ENCODE measurements around the gene ZFAND3. TPM values are rescaled to one million over a fixed set of nuclear protein-coding genes. Genes with fewer than 3 reads are reported as not detected.
A peak's percentile ranks its signal among the peaks of the same experiment; 100 is the strongest.

Gene ZFAND3
- total and polyA plus RNA-seq, 10 of the 15 experiments (the other 5 are each of a cell fraction or from before 2014, with no cell fraction given): 0.90 to 34.4 (median 16.3) TPM

GRCh38 chr6:38170666-38171355 is 351.3 kb downstream of the ZFAND3 start:
- DNase-seq (ENCODE audit: low read depth, low spot score) (no peak), ATAC-seq (no peak), FAIRE-seq (no peak)
- in situ Hi-C loops (cut with MboI): no loop called here
- no peaks in the 10 kb centered on the region for H3K79me2 ChIP-seq (ENCODE audit: control insufficient read depth, insufficient read depth, low read length)
- H3K4me1 ChIP-seq (ENCODE audit: control insufficient read depth, insufficient read depth, low read length): no peaks in the 10 kb centered on the region
- H3K9me3 ChIP-seq (replicated peaks; ENCODE audit: control insufficient read depth, insufficient read depth, low read length): no peaks in the 10 kb centered on the region
- no peak overlapping the region for H3K4me3 ChIP-seq
- ChIA-PET CTCF (no interaction called here), POLR2A (no interaction called here), RAD21 (ENCODE audit: unreplicated experiment) (no interaction called here), SMC1A (ENCODE audit: uncharacterized antibody, unreplicated experiment) (no interaction called here)
- no peaks in the 10 kb centered on the region for H4K20me1 ChIP-seq (ENCODE audit: control insufficient read depth, insufficient read depth)
- H3K27me3 ChIP-seq (replicated peaks in 1 of 2; ENCODE audit: control insufficient read depth in 2 of 2, insufficient read depth in 2 of 2, low read length in 1 of 2): no peaks in the 10 kb centered on the region
- 89% methylated on average over 14 of the region's 14 CpGs for WGBS (ENCODE audit: insufficient coverage, insufficient replicate concordance, low lambda C conversion rate, missing lambda C conversion rate)
- H3K4me2 ChIP-seq (ENCODE audit: control insufficient read depth, insufficient read depth): no peak overlapping the region
- TF ChIP-seq NFXL1 (IDR thresholded peaks at IDR 0.05; ENCODE audit: borderline replicate concordance): no peak
- no peak for TF ChIP-seq MEF2B (IDR thresholded peaks at IDR 0.05; ENCODE audit: partially characterized antibody, poor library complexity, severe bottlenecking)
- no peak overlapping the region for H3K9ac ChIP-seq (ENCODE audit: control insufficient read depth, insufficient read depth, low read length)
- intact Hi-C loops (cut with micrococcal nuclease; ENCODE audit: unreplicated experiment): loop anchor here (10.0 kb wide), 1 partner anchor 324 kb away; no protein-coding TSS in a partner anchor
- H2AFZ ChIP-seq (ENCODE audit: control insufficient read depth, low read depth, low read length): no peak overlapping the region
- BruUV-seq (replicated peaks): TSS peak; percentile 47
- no peak overlapping the region for H3K27ac ChIP-seq (ENCODE audit: control insufficient read depth, insufficient read depth)
- no peaks in the 10 kb centered on the region; a peak in 2 of 4 replicates for H3K36me3 ChIP-seq (ENCODE audit: control insufficient read depth in 2 of 2, insufficient read depth in 2 of 2, low read length in 1 of 2)

- no peaks in the 10 kb centered on the region for H4K20me1 ChIP-seq (ENCODE audit: control insufficient read depth, insufficient read depth)
- no peaks in the 10 kb centered on the region for H3K4me1 ChIP-seq (ENCODE audit: control insufficient read depth, insufficient read depth, low read length)
- in situ Hi-C loops (cut with MboI) (no loop called here), intact Hi-C loops (cut with micrococcal nuclease; ENCODE audit: unreplicated experiment) (loop anchor here (10.0 kb wide), 1 partner anchor 323 kb away; no protein-coding TSS in a partner anchor)
- no peak overlapping the region for H3K4me2 ChIP-seq (ENCODE audit: control insufficient read depth, insufficient read depth)
- BruUV-seq (replicated peaks): no TSS peak
- RAD21 ChIA-PET (ENCODE audit: unreplicated experiment): no interaction called here
- peak; percentile 59 for ATAC-seq
- no peak overlapping the region for H3K27ac ChIP-seq (ENCODE audit: control insufficient read depth, insufficient read depth)
- no peaks in the 10 kb centered on the region for H3K79me2 ChIP-seq (ENCODE audit: control insufficient read depth, insufficient read depth, low read length)
- no peak overlapping the region for H3K9ac ChIP-seq (ENCODE audit: control insufficient read depth, insufficient read depth, low read length)
- H3K9me3 ChIP-seq (replicated peaks; ENCODE audit: control insufficient read depth, insufficient read depth, low read length): no peaks in the 10 kb centered on the region
- DNase-seq (ENCODE audit: low read depth, low spot score): no peak
- H3K27me3 ChIP-seq (replicated peaks in 1 of 2; ENCODE audit: control insufficient read depth in 2 of 2, insufficient read depth in 2 of 2, low read length in 1 of 2): no peaks in the 10 kb centered on the region
- WGBS (ENCODE audit: insufficient coverage, insufficient replicate concordance, low lambda C conversion rate, missing lambda C conversion rate): 49% methylated on average over 13 of the region's 13 CpGs
- SMC1A ChIA-PET (ENCODE audit: uncharacterized antibody, unreplicated experiment): no interaction called here
- TF ChIP-seq NFIC (IDR thresholded peaks at IDR 0.05; ENCODE audit: low read depth, low read length) (no peak), CHD4 (IDR thresholded peaks at IDR 0.05) (no peak), PAX5 (IDR thresholded peaks at IDR 0.05; ENCODE audit: borderline replicate concordance, low read depth, low read length) (no peak), ZBTB33 (IDR thresholded peaks at IDR 0.05) (no peak), TARDBP (IDR thresholded peaks at IDR 0.05; ENCODE audit: borderline replicate concordance) (no peak)
- no peak overlapping the region for H2AFZ ChIP-seq (ENCODE audit: control insufficient read depth, low read depth, low read length)
- no peak for FAIRE-seq
- CTCF ChIA-PET: no interaction called here
- POLR2A ChIA-PET: no interaction called here
- H3K36me3 ChIP-seq (ENCODE audit: control insufficient read depth in 2 of 2, insufficient read depth in 2 of 2, low read length in 1 of 2): no peaks in the 10 kb centered on the region; a peak in 2 of 4 replicates
- no peak overlapping the region for H3K4me3 ChIP-seq
Observed at GRCh38 chr6:38171997-38172738, 352.6 kb downstream of the ZFAND3 start.
